BLaER1 treated with 17β-estradiol and CSF1 and Interleukin-3, amounts not matched to agents 10 nM and 100 nM (cell line): Measurements from ENCODE around the gene ASIC3.
"Not testable (repeated sequence)": the region's sequence is repeated elsewhere in the genome, so short reads cannot be mapped to it uniquely, and the experiment has no call there.

Experiments used
- H3K27ac ChIP-seq, 11 experiments: shearing (Covaris generic); formaldehyde crosslinking; 2 replicates each; pipeline ENCODE4 v1.8.1; 2022
- H3K27me3 ChIP-seq, 11 experiments: shearing (Covaris generic); formaldehyde crosslinking; 2 replicates each; pipeline ENCODE4 v1.8.1; 2022
- H3K36me3 ChIP-seq, 11 experiments: shearing (Covaris generic); formaldehyde crosslinking; 2 replicates each; pipeline ENCODE4 v1.8.1; 2022
- H3K4me1 ChIP-seq, 10 experiments: shearing (Covaris generic); formaldehyde crosslinking; 2 replicates each; pipeline ENCODE4 v1.8.1; 2022
- H3K4me2 ChIP-seq, 11 experiments: shearing (Covaris generic); formaldehyde crosslinking; 2 replicates each; pipeline ENCODE4 v1.8.1; 2022
- H3K4me3 ChIP-seq, 10 experiments: shearing (Covaris generic); formaldehyde crosslinking; 2 replicates each; pipeline ENCODE4 v1.8.1; 2022
- H3K9ac ChIP-seq, 11 experiments: shearing (Covaris generic); formaldehyde crosslinking; 2 replicates each; pipeline ENCODE4 v1.8.1; 2022
- H3K9me3 ChIP-seq, 11 experiments: shearing (Covaris generic); formaldehyde crosslinking; replicated peaks in 1 of 11; 2 replicates each; pipeline ENCODE4 v1.8.1; 2022
- H4K20me1 ChIP-seq, 11 experiments: shearing (Covaris generic); formaldehyde crosslinking; 2 replicates each; pipeline ENCODE4 v1.8.1; 2022
- Cebpa-rat ChIP-seq, 11 experiments: shearing (Covaris generic); IDR thresholded peaks; 2 replicates each; pipeline ENCODE4 v1.8.1; 2022

The ASIC3 gene

DNA sequence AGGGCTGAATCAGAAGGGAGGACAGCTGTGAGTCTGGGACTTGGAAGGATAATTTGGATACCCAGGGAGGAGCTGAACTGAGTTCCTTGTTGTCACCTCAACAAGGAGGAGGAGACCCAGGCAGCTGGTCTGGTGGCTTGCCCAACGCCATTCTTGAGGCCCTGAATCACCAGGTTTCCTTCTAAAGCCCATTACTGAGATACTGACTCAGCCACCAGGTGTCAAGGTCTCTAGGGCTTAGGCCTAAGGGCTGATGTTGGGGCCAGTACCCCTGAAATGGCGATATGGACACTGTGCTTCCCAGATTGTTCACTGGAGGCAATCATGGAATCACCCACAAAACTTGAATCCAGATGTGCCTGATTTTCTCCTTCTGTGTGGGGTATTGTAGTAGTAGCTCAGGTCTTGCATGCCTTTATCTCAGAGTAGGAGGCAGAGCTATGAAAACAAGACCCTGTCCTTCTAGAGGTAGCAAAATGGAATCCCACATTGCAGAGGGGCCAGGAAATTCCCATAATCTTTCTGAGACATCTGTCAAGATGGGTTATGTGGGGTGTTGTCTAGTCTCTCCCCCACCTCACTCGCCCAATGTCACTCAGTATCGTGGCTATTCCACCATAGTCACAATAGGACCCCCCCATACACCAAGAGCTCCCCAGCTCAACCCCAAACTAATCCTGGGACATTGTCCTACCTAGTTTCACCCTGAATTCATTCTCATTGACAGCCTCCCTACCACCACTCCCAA lies 22.2 kb upstream of the ASIC3 start:
- TF ChIP-seq Cebpa-rat (IDR thresholded peaks at IDR 0.05), result no peak
- H3K4me1 ChIP-seq, result peaks cover 25 to 37% (median 33%) of the 10 kb centered on the region in 10 experiments
- peaks cover 0 to 16% (median 6%) of the 10 kb centered on the region in 11 experiments; a peak in 7 of 22 replicates for H3K27me3 ChIP-seq
- no peak overlapping the region for H3K4me3 ChIP-seq
- H3K27ac ChIP-seq, result no peak overlapping the region
- H3K9ac ChIP-seq, result no peak overlapping the region
- H4K20me1 ChIP-seq, result no peaks in the 10 kb centered on the region
- H3K4me2 ChIP-seq, result no peak overlapping the region
- no peaks in the 10 kb centered on the region for H3K9me3 ChIP-seq
- 0 out of 22 replicates have a peak, but pooled peaks cover 0 to 2% (median 0%) of the 10 kb centered on the region in 11 experiments for H3K36me3 ChIP-seq

DNA sequence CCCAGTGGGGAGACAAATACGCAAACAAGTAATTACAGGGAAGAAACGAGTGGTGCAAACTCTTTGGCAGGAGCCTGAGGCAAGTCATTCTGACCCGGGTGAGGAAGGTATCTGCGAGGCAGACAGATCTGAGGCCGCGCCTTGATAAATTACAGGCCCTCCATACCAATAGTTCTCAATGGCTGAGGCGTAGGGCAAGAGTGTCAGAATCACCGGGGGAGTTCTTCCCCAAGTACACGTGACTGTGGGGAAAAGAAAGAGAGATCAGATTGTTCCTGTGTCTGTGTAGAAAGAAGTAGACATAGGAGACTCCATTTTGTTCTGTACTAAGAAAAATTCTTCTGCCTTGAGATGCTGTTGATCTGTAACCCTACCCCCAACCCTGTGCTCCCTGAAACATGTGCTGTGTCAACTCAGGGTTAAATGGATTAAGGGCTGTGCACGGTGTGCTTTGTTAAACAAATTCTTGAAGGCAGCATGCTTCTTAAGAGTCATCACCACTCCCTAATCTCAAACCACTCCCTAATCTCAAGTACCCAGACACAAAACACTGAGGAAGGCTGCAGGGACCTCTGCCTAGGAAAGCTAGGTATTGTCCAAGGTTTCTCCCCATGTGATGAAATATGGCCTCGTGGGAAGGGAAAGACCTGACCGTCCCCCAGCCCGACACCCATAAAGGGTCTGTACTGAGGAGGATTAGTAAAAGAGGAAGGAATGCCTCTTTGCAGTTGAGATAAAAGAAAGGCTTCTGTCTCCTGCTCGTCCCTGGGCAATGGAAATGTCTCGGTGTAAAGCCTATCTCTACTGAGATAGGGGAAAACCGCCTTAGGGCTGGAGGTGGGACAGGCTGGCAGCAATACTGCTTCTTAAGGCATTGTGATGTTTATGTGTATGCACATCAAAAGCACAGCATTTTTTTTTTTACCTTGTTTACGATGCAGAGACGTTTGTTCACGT lies 21.3 kb upstream of the ASIC3 start:
- H3K27me3 ChIP-seq, result peaks cover 0 to 16% (median 6%) of the 10 kb centered on the region in 11 experiments; a peak in 7 of 22 replicates
- peak overlapping the region in 2 of 11 experiments; percentile 71 to 75; a peak in 5 of 22 replicates for H3K9ac ChIP-seq
- not testable (repeated sequence) for H3K36me3 ChIP-seq, H3K9me3 ChIP-seq, H4K20me1 ChIP-seq
- H3K27ac ChIP-seq, result peak overlapping the region in 2 of 11 experiments; percentile 71 to 80; a peak in 3 of 22 replicates
- peaks cover 25 to 37% (median 33%) of the 10 kb centered on the region in 10 experiments for H3K4me1 ChIP-seq
- peak overlapping the region in 9 of 10 experiments; percentile 57 to 78 (median 67); a peak in 15 of 20 replicates for H3K4me3 ChIP-seq
- H3K4me2 ChIP-seq, result peak overlapping the region; percentile 73 to 95 (median 92)

DNA sequence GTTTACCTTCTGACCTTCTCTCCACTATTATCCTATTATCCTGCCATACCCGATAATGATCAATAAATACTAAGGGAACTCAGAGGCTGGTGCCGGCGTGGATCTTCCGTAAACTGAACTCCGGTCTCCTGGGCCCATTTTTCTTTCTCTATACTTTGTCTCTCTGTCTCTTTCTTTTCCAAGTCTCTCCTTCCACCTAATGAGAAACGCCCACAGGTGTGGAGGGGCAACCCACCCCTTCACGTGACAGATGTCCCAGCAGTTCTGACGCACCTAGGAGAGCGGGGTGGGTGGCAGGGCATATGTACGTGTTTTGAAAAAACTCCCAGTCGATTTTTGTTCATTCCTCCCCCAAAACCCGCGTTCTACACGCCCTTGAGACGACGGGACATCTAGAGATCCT lies 20.6 kb upstream of the ASIC3 start:
- Histone ChIP-seq H3K4me2 (peak overlapping the region; percentile 73 to 95 (median 92)), H3K27ac (peak overlapping the region in 9 of 11 experiments; percentile 25 to 80 (median 39); a peak in 14 of 22 replicates), H3K27me3 (peaks cover 0 to 16% (median 6%) of the 10 kb centered on the region in 11 experiments; a peak in 7 of 22 replicates), H3K9ac (peak overlapping the region; percentile 44 to 80 (median 71); a peak in 21 of 22 replicates), H3K4me1 (peaks cover 27 to 36% (median 33%) of the 10 kb centered on the region in 10 experiments), H3K4me3 (peak overlapping the region; percentile 57 to 78 (median 68))
- not testable (repeated sequence) for H4K20me1 ChIP-seq, H3K36me3 ChIP-seq, H3K9me3 ChIP-seq

DNA sequence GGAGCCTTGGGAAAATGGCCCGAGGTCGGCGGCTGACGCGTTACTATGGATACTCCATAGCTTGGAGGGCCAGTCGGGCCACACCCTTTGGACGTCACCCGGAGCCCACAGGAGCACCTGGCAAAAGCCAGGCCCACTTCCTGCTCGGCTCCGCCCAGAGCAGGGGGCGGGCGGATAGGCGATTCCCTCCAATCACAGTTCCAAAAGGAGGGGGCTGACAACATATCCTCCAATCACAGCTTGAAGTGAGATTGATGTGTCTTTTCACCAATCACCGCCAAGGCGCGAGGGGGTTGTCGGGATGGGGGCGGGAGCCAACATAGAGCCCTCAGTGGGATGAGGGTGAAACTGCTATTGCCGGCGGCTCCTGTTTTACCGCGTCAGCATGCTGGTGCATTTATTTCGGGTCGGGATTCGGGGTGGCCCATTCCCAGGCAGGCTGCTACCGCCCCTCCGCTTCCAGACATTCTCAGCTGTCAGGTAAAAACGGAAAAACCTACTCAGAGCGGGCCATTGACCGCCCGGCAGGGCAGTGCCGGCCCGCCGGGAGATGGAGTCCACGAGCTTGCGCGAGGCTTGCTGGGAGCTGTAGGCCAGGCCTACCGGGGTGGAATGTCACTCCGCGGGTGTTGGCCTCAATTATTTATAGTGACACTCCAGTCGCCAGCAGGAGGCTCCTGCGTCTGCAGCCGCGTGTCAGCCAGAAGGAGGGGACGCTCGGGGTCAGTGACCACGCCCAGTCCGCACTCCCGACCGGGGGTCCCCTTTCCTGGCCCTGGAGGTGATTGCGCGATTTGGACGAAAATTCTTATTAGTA lies 20.0 kb upstream of the ASIC3 start, which contains the start of gene ABCB8:
ABCB8 (plus strand) TSS at position 320 of the 817 bp plus-strand sequence; CDS start at position 386, 66 bp downstream.
- H3K9me3 ChIP-seq, result no peaks in the 10 kb centered on the region
- H4K20me1 ChIP-seq, result peaks cover 0 to 7% (median 0%) of the 10 kb centered on the region in 11 experiments; a peak in 3 of 22 replicates

DNA sequence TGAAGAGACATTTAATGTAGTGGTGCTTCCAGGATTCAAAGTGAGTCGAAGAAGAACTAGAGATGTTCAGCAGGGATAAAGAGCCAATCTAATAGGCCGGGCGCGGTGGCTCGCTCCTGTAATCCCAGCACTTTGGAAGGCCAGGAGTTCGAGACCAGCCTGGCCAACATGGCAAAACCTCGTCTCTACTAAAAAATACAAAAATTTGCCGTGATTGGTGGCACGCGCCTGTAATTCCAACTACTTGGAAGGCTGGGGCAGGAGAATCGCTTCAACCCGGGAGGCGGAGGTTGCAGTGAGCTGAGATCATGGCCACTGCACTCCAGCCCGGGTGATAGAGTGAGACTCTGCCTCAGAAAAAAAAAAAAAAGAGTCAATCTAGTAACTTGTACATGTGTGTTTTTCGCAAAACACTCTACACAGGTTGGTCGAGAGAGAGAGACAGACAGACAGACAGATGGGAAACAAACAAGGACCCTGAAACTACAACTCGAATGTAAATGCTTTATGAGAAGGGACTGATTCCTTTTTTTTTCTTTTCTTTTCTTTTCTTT lies 19.3 kb upstream of the ASIC3 start:
- Histone ChIP-seq H4K20me1 (peaks cover 0 to 14% (median 0%) of the 10 kb centered on the region in 11 experiments; a peak in 5 of 22 replicates), H3K27me3 (peaks cover 0 to 16% (median 6%) of the 10 kb centered on the region in 11 experiments; a peak in 7 of 22 replicates), H3K4me1 (peaks cover 19 to 34% (median 23%) of the 10 kb centered on the region in 10 experiments), H3K4me2 (peak overlapping the region; percentile 80 to 98 (median 92)), H3K36me3 (peaks cover 0 to 20% (median 8%) of the 10 kb centered on the region in 11 experiments; a peak in 10 of 22 replicates), H3K27ac (peak overlapping the region; percentile 41 to 80 (median 65); a peak in 21 of 22 replicates), H3K9ac (peak overlapping the region; percentile 57 to 80 (median 76)), H3K9me3 (no peaks in the 10 kb centered on the region), H3K4me3 (peak overlapping the region; percentile 57 to 78 (median 68))
- TF ChIP-seq Cebpa-rat (IDR thresholded peaks at IDR 0.05), result no peak

More for the DNA sequence above, 20.0 kb upstream of the ASIC3 start, which contains the start of gene ABCB8:
- peaks cover 0 to 13% (median under 1%) of the 10 kb centered on the region in 11 experiments; a peak in 5 of 22 replicates for H3K36me3 ChIP-seq
- no peak for TF ChIP-seq Cebpa-rat (IDR thresholded peaks at IDR 0.05)
- peak within 1 kb of the TSS; percentile 89 to 98 (median 94) for H3K4me2 ChIP-seq
- H3K4me3 ChIP-seq, result peak within 1 kb of the TSS; percentile 57 to 78 (median 68)
- H3K27ac ChIP-seq, result peak within 1 kb of the TSS; percentile 41 to 80 (median 65); a peak in 21 of 22 replicates
- H3K9ac ChIP-seq, result peak within 1 kb of the TSS; percentile 57 to 80 (median 76)
- H3K27me3 ChIP-seq, result peaks cover 0 to 16% (median 6%) of the 10 kb centered on the region in 11 experiments; a peak in 7 of 22 replicates
- peaks cover 25 to 35% (median 28%) of the 10 kb centered on the region in 10 experiments for H3K4me1 ChIP-seq

DNA sequence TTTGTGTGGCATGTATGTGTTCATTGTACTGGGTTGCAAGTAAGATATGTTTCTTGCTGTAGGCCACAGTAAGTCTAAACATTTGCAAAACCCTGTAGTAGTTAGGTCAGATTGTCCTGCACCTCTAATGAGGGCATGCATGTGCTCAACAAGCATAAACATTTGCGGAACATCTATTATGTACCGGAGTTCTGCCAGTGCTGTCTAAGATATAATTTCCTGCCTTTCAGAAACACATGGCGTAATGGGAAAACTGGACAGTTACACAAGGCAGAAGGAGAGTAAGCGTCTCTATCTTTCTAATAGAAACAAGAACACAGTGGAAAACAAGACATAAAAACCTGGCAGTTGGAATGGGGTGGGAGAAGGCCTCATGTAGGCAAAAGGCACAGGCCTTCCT lies 17.3 kb upstream of the ASIC3 start:
- peaks cover 19 to 41% (median 22%) of the 10 kb centered on the region in 10 experiments for H3K4me1 ChIP-seq
- H3K27me3 ChIP-seq, result peaks cover 0 to 14% (median 5%) of the 10 kb centered on the region in 11 experiments; a peak in 7 of 22 replicates
- peaks cover 0 to 32% (median 0%) of the 10 kb centered on the region in 11 experiments; a peak in 6 of 22 replicates for H4K20me1 ChIP-seq
- TF ChIP-seq Cebpa-rat (IDR thresholded peaks at IDR 0.05), result no peak
- no peak overlapping the region for H3K27ac ChIP-seq
- H3K9ac ChIP-seq, result no peak overlapping the region
- no peaks in the 10 kb centered on the region for H3K9me3 ChIP-seq
- H3K36me3 ChIP-seq, result peaks cover 14 to 40% (median 28%) of the 10 kb centered on the region in 11 experiments; a peak in 20 of 22 replicates
- no peak overlapping the region for H3K4me3 ChIP-seq
- no peak overlapping the region for H3K4me2 ChIP-seq
